H9 (cell line): ENCODE results near the gene SPOP. TPM values are rescaled to one million over a fixed set of nuclear protein-coding genes. Genes with fewer than 3 reads are reported as not detected.

ENCODE experiments used
- DNase-seq: peaks from one replicate; pipeline ENCODE4 v3.0.0-alpha.2; 2017
- H2AFZ ChIP-seq: one replicate; pipeline ENCODE4 v1.6.1; 2013; ENCODE audit warnings: mild to moderate bottlenecking, low read length, control low read depth, moderate library complexity
- H2AK5ac ChIP-seq: 2 replicates; pipeline ENCODE4 v1.6.1; 2013; ENCODE audit warnings: low read length, control low read depth, mixed read lengths; ENCODE audit not compliant: insufficient read length
- H2BK120ac ChIP-seq: one replicate; pipeline ENCODE4 v1.6.1; 2013; ENCODE audit warnings: low read depth, mild to moderate bottlenecking, low read length, control low read depth, inconsistent platforms; ENCODE audit not compliant: poor library complexity, severe bottlenecking
- H2BK12ac ChIP-seq: 2 replicates; pipeline ENCODE4 v1.6.1; 2013; ENCODE audit warnings: low read length, control low read depth, mixed read lengths, low read depth; ENCODE audit not compliant: insufficient read length
- H2BK15ac ChIP-seq: 2 replicates; pipeline ENCODE4 v1.6.1; 2013; ENCODE audit warnings: low read depth, low read length, control low read depth
- H2BK20ac ChIP-seq: one replicate; pipeline ENCODE4 v1.6.1; 2013; ENCODE audit warnings: low read depth, mild to moderate bottlenecking, low read length, control low read depth, inconsistent platforms; ENCODE audit not compliant: poor library complexity, severe bottlenecking
- H2BK5ac ChIP-seq: 2 replicates; pipeline ENCODE4 v1.6.1; 2013; ENCODE audit warnings: low read length, control low read depth, mixed read lengths; ENCODE audit not compliant: insufficient read length
- H3K14ac ChIP-seq: 2 replicates; pipeline ENCODE4 v1.6.1; 2013; ENCODE audit warnings: low read length, control low read depth; ENCODE audit not compliant: insufficient read depth
- H3K18ac ChIP-seq: 2 replicates; pipeline ENCODE4 v1.6.1; 2013; ENCODE audit warnings: low read depth, mild to moderate bottlenecking, mixed read lengths, low read length, control low read depth; ENCODE audit not compliant: insufficient read length
- H3K23ac ChIP-seq: 2 replicates; pipeline ENCODE4 v1.6.1; 2013; ENCODE audit warnings: low read length, control low read depth, mixed read lengths, low read depth; ENCODE audit not compliant: insufficient read length
- H3K23me2 ChIP-seq: 2 replicates; pipeline ENCODE4 v1.6.1; 2013; ENCODE audit warnings: low read depth, mild to moderate bottlenecking, mixed read lengths, low read length, control low read depth; ENCODE audit not compliant: insufficient read length, poor library complexity, severe bottlenecking
- H3K27ac ChIP-seq: 2 replicates; pipeline ENCODE4 v1.5.1; 2013; ENCODE audit warnings: low read length, control low read depth, mixed read lengths, low read depth; ENCODE audit not compliant: insufficient read length
- H3K27me3 ChIP-seq: 2 replicates; pipeline ENCODE4 v1.6.1; 2013; ENCODE audit warnings: low read length, control low read depth, inconsistent platforms; ENCODE audit not compliant: insufficient read depth
- H3K4ac ChIP-seq: 2 replicates; pipeline ENCODE4 v1.6.1; 2013; ENCODE audit warnings: low read depth, mild to moderate bottlenecking, control low read depth, inconsistent platforms, low read length, moderate library complexity
- H3K4me1 ChIP-seq: 2 replicates; pipeline ENCODE4 v1.6.1; 2013; ENCODE audit warnings: low read length, control low read depth, inconsistent platforms; ENCODE audit not compliant: insufficient read depth
- H3K4me2 ChIP-seq: 2 replicates; pipeline ENCODE4 v1.6.1; 2013; ENCODE audit warnings: low read length, control low read depth, mixed read lengths; ENCODE audit not compliant: insufficient read length, insufficient read depth
- H3K56ac ChIP-seq: 2 replicates; pipeline ENCODE4 v1.6.1; 2013; ENCODE audit warnings: low read depth, mild to moderate bottlenecking, mixed read lengths, low read length, control low read depth; ENCODE audit not compliant: insufficient read length
- H3K79me1 ChIP-seq: 2 replicates; pipeline ENCODE4 v1.6.1; 2013; ENCODE audit warnings: low read depth, mild to moderate bottlenecking, moderate library complexity, low read length, control low read depth, inconsistent platforms; ENCODE audit not compliant: insufficient read depth, poor library complexity, severe bottlenecking
- H3K79me2 ChIP-seq: 2 replicates; pipeline ENCODE4 v1.6.1; 2013; ENCODE audit warnings: low read length, control low read depth, inconsistent platforms; ENCODE audit not compliant: insufficient read depth
- H3K9ac ChIP-seq: 2 replicates; pipeline ENCODE4 v1.6.1; 2013; ENCODE audit warnings: low read length, control low read depth, mixed read lengths; ENCODE audit not compliant: insufficient read length; ENCODE audit errors: extremely low read depth
- H3K9me3 ChIP-seq: one replicate; pipeline ENCODE4 v1.6.1; 2013; ENCODE audit warnings: low read depth, low read length, inconsistent platforms; ENCODE audit not compliant: control insufficient read depth
- H3T11ph ChIP-seq: one replicate; pipeline ENCODE4 v1.6.1; 2013; ENCODE audit warnings: mild to moderate bottlenecking, low read length, control low read depth, inconsistent platforms
- H4K20me1 ChIP-seq: one replicate; pipeline ENCODE4 v1.6.1; 2013; ENCODE audit not compliant: control insufficient read depth, insufficient read length, insufficient read depth
- H4K5ac ChIP-seq: 2 replicates; pipeline ENCODE4 v1.6.1; 2013; ENCODE audit warnings: low read depth, mild to moderate bottlenecking, mixed read lengths, low read length, control low read depth; ENCODE audit not compliant: insufficient read length
- H4K8ac ChIP-seq: replicated peaks from 2 replicates; pipeline ENCODE4 v1.6.1; 2013; ENCODE audit warnings: low read length, control low read depth, mixed read lengths, low read depth; ENCODE audit not compliant: insufficient read length
- H4K91ac ChIP-seq: 2 replicates; pipeline ENCODE4 v1.6.1; 2013; ENCODE audit warnings: low read depth, mild to moderate bottlenecking, moderate library complexity, mixed read lengths, low read length, control low read depth; ENCODE audit not compliant: insufficient read length
- H3K27ac Mint-ChIP-seq, 3 experiments: 2 replicates in 2 of 3; 3 replicates in 1 of 3; pipeline ENCODE4 v1.8.0; 2020 to 2021; ENCODE audit warnings: mixed read lengths in 3 of 3, mild to moderate bottlenecking in 1 of 3, moderate library complexity in 1 of 3
- H3K27me3 Mint-ChIP-seq: 2 replicates; pipeline ENCODE4 v1.8.0; 2021; ENCODE audit warnings: low read depth, mild to moderate bottlenecking, moderate library complexity, mixed read lengths
- H3K36me3 Mint-ChIP-seq, 3 experiments: 2 replicates in 2 of 3; 3 replicates in 1 of 3; pipeline ENCODE4 v1.8.0; 2020 to 2021; ENCODE audit warnings: low read depth in 3 of 3, mixed read lengths in 3 of 3; ENCODE audit not compliant: insufficient read depth in 1 of 3
- H3K4me1 Mint-ChIP-seq, 2 experiments: 2 replicates each; pipeline ENCODE4 v1.8.0; 2020; ENCODE audit warnings: mixed read lengths in 2 of 2
- H3K4me3 Mint-ChIP-seq, 2 experiments: 2 replicates in 1 of 2; 3 replicates in 1 of 2; pipeline ENCODE4 v1.8.0; 2020 to 2021; ENCODE audit warnings: mild to moderate bottlenecking in 2 of 2, mixed read lengths in 2 of 2, moderate library complexity in 1 of 2
- H3K9me3 Mint-ChIP-seq, 2 experiments: 2 replicates in 1 of 2; 3 replicates in 1 of 2; pipeline ENCODE4 v1.8.0; 2020; ENCODE audit warnings: mild to moderate bottlenecking in 2 of 2, mixed read lengths in 2 of 2, moderate library complexity in 1 of 2
- CTCF ChIP-seq: fragments of 200-600 bp; sonication (generic); conservative IDR thresholded peaks from 3 replicates; pipeline ENCODE4 v1.8.0; 2021; ENCODE audit warnings: antibody characterized with exemption, mild to moderate bottlenecking
- WGBS: extraction: QIAGEN DNeasy Blood & Tissue Kit; methylation state at CpG from one replicate; pipeline ENCODE4 v1.1.7; 2013; ENCODE audit warnings: missing lambda C conversion rate, low lambda C conversion rate, mixed read lengths; ENCODE audit not compliant: insufficient read length; ENCODE audit errors: extremely low coverage; 5-methylcytosine and 5-hydroxymethylcytosine counted together
- total RNA-seq: library from RNA; stranded (reverse); gene quantifications from 2 replicates; pipeline ENCODE4 v1.2.1, GENCODE V29; 2021

The SPOP gene
- total RNA-seq, 1 experiment from 2014 or later, result 33.7 TPM

GRCh38 chr17:49587366-49588073 is 90.4 kb downstream of the SPOP start:
- no peak overlapping the region for H2BK120ac ChIP-seq
- H3K27ac ChIP-seq, result no peak overlapping the region
- no peak overlapping the region for H2BK5ac ChIP-seq
- H2AFZ ChIP-seq, result no peak overlapping the region
- no peaks in the 10 kb centered on the region for H3K23me2 ChIP-seq
- H3K4me1 ChIP-seq, result 0 out of 2 replicates have a peak, but pooled peaks cover under 1% of the 10 kb centered on the region
- H3K4ac ChIP-seq, result no peak overlapping the region
- Mint-ChIP-seq H3K9me3 (no peaks in the 10 kb centered on the region), H3K36me3 (0 out of 7 replicates have a peak, but pooled peaks cover 0 to 2% (median 0%) of the 10 kb centered on the region in 3 experiments), H3K27me3 (no peaks in the 10 kb centered on the region), H3K27ac (no peak overlapping the region), H3K4me1 (peaks cover 11 to 20% of the 10 kb centered on the region in 2 experiments), H3K4me3 (no peak overlapping the region)
- H4K8ac ChIP-seq, result no peak overlapping the region
- no peak overlapping the region for H4K91ac ChIP-seq
- H3K14ac ChIP-seq, result no peak overlapping the region; the same call in 1 of the 2 replicates
- no peak overlapping the region for H2AK5ac ChIP-seq
- H3K9ac ChIP-seq, result no peak overlapping the region
- no CpG with 5 or more reads among the region's 12 CpGs for WGBS
- H3K56ac ChIP-seq, result no peak overlapping the region
- no peaks in the 10 kb centered on the region for H4K20me1 ChIP-seq
- no peak overlapping the region for H4K5ac ChIP-seq
- H3T11ph ChIP-seq, result no peak overlapping the region
- no peaks in the 10 kb centered on the region for H3K9me3 ChIP-seq
- no peak overlapping the region for H2BK20ac ChIP-seq
- no peak overlapping the region for H2BK15ac ChIP-seq
- no peaks in the 10 kb centered on the region for H3K79me2 ChIP-seq
- H3K79me1 ChIP-seq, result no peaks in the 10 kb centered on the region
- H3K4me2 ChIP-seq, result no peak overlapping the region
- no peaks in the 10 kb centered on the region for H3K27me3 ChIP-seq
- no peak overlapping the region for H2BK12ac ChIP-seq
- no peak overlapping the region for H3K18ac ChIP-seq
- H3K23ac ChIP-seq, result no peak overlapping the region
- DNase-seq, result no peak
- no peak for TF ChIP-seq CTCF
